ENCODE data around the gene NOL9.

GRCh38 chr1:6495540-6496364 is 58.6 kb downstream of the NOL9 start:
- TF ChIP-seq, protein P1, sequence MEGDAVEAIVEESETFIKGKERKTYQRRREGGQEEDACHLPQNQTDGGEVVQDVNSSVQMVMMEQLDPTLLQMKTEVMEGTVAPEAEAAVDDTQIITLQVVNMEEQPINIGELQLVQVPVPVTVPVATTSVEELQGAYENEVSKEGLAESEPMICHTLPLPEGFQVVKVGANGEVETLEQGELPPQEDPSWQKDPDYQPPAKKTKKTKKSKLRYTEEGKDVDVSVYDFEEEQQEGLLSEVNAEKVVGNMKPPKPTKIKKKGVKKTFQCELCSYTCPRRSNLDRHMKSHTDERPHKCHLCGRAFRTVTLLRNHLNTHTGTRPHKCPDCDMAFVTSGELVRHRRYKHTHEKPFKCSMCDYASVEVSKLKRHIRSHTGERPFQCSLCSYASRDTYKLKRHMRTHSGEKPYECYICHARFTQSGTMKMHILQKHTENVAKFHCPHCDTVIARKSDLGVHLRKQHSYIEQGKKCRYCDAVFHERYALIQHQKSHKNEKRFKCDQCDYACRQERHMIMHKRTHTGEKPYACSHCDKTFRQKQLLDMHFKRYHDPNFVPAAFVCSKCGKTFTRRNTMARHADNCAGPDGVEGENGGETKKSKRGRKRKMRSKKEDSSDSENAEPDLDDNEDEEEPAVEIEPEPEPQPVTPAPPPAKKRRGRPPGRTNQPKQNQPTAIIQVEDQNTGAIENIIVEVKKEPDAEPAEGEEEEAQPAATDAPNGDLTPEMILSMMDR (CRISPR knock-in tag; IDR thresholded peaks at IDR 0.05) = no peak
- no peak for TF ChIP-seq NR1H2 (CRISPR knock-in tag; IDR thresholded peaks at IDR 0.05; ENCODE audit: borderline replicate concordance, low read depth)
- TF ChIP-seq, protein P2, sequence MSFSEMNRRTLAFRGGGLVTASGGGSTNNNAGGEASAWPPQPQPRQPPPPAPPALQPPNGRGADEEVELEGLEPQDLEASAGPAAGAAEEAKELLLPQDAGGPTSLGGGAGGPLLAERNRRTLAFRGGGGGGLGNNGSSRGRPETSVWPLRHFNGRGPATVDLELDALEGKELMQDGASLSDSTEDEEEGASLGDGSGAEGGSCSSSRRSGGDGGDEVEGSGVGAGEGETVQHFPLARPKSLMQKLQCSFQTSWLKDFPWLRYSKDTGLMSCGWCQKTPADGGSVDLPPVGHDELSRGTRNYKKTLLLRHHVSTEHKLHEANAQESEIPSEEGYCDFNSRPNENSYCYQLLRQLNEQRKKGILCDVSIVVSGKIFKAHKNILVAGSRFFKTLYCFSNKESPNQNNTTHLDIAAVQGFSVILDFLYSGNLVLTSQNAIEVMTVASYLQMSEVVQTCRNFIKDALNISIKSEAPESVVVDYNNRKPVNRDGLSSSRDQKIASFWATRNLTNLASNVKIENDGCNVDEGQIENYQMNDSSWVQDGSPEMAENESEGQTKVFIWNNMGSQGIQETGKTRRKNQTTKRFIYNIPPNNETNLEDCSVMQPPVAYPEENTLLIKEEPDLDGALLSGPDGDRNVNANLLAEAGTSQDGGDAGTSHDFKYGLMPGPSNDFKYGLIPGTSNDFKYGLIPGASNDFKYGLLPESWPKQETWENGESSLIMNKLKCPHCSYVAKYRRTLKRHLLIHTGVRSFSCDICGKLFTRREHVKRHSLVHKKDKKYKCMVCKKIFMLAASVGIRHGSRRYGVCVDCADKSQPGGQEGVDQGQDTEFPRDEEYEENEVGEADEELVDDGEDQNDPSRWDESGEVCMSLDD (CRISPR knock-in tag; IDR thresholded peaks at IDR 0.05; ENCODE audit: borderline replicate concordance) = no peak
- no peak for TF ChIP-seq NR2F2 (IDR thresholded peaks at IDR 0.05; ENCODE audit: borderline replicate concordance, low read depth)
- no peak for TF ChIP-seq ZNF207 (IDR thresholded peaks at IDR 0.05; ENCODE audit: borderline replicate concordance)
- TF ChIP-seq EP300 (IDR thresholded peaks at IDR 0.05; ENCODE audit: low read depth in 2 of 2, low read length in 2 of 2) = no peak
- no peak for TF ChIP-seq EP300 (CRISPR knock-in tag; IDR thresholded peaks at IDR 0.05; ENCODE audit: borderline replicate concordance)
- no peak for TF ChIP-seq TCF7 (IDR thresholded peaks at IDR 0.05; ENCODE audit: low read depth)
- TF ChIP-seq ZNF567 (CRISPR knock-in tag; IDR thresholded peaks at IDR 0.05; ENCODE audit: borderline replicate concordance) = no peak
- TF ChIP-seq ZNF503 (CRISPR knock-in tag; IDR thresholded peaks at IDR 0.05) = no peak
- TF ChIP-seq NFIC (IDR thresholded peaks at IDR 0.05; ENCODE audit: low read length) = no peak
